Measurements from ENCODE around the gene GARS1. TPM values are rescaled to one million over a fixed set of nuclear protein-coding genes. Genes with fewer than 3 reads are reported as not detected.
"Not testable (repeated sequence)": the region's sequence is repeated elsewhere in the genome, so short reads cannot be mapped to it uniquely, and the experiment has no call there.

GARS1 gene
- total RNA-seq, result 102 and 140 TPM in 2 replicates
- 420 TPM for polyA plus RNA-seq (2012)

- DNase-seq (ENCODE audit: low read depth), result peak; percentile 93
These were observed at the start of gene GARS1 for GRCh38 chr7:30594540-30595435. TSS of gene GARS1 (plus strand) at chr7:30594878. CDS start at chr7:30594922, 44 bp downstream.

GRCh38 chr7:30545791-30546555, 48.7 kb upstream of the GARS1 start:
- DNase-seq (ENCODE audit: low read depth), result no peak

- DNase-seq (ENCODE audit: low read depth), result no peak
These were observed 48.1 kb upstream of the GARS1 start for GRCh38 chr7:30546596-30546995.

GRCh38 chr7:30548845-30549244, 45.8 kb upstream of the GARS1 start:
- peak; percentile 88 for DNase-seq (ENCODE audit: low read depth)

- peak; percentile 18 for DNase-seq (ENCODE audit: low read depth)
These were observed 44.7 kb upstream of the GARS1 start for GRCh38 chr7:30549931-30550493.

GRCh38 chr7:30552330-30552729, 42.3 kb upstream of the GARS1 start:
- no peak for DNase-seq (ENCODE audit: low read depth)

- DNase-seq (ENCODE audit: low read depth), result no peak
These were observed 41.5 kb upstream of the GARS1 start for GRCh38 chr7:30553141-30553540.

GRCh38 chr7:30553546-30553945, 41.1 kb upstream of the GARS1 start:
- no peak for DNase-seq (ENCODE audit: low read depth)

GRCh38 chr7:30555525-30555924, 39.2 kb upstream of the GARS1 start:
- no peak for DNase-seq (ENCODE audit: low read depth)

- no peak for DNase-seq (ENCODE audit: low read depth)
These were observed 37.8 kb upstream of the GARS1 start for GRCh38 chr7:30556840-30557239.

- DNase-seq (ENCODE audit: low read depth), result no peak
These were observed 37.4 kb upstream of the GARS1 start for GRCh38 chr7:30557245-30557644.

GRCh38 chr7:30559611-30560010, 35.1 kb upstream of the GARS1 start:
- DNase-seq (ENCODE audit: low read depth), result no peak

GRCh38 chr7:30561389-30561788, 33.3 kb upstream of the GARS1 start:
- no peak for DNase-seq (ENCODE audit: low read depth)

- no peak for DNase-seq (ENCODE audit: low read depth)
These were observed 32.2 kb upstream of the GARS1 start for GRCh38 chr7:30562498-30562897.

GRCh38 chr7:30562909-30563308, 31.8 kb upstream of the GARS1 start:
- no peak for DNase-seq (ENCODE audit: low read depth)

- no peak for DNase-seq (ENCODE audit: low read depth)
These were observed 31.2 kb upstream of the GARS1 start for GRCh38 chr7:30563326-30563942.

- DNase-seq (ENCODE audit: low read depth), result peak; percentile 94
These were observed 30.3 kb upstream of the GARS1 start for GRCh38 chr7:30564243-30564892.

- DNase-seq (ENCODE audit: low read depth), result no peak
These were observed 28.1 kb upstream of the GARS1 start for GRCh38 chr7:30566596-30566995.

GRCh38 chr7:30567081-30567480, 27.6 kb upstream of the GARS1 start:
- DNase-seq (ENCODE audit: low read depth), result no peak

GRCh38 chr7:30570238-30570637, 24.4 kb upstream of the GARS1 start:
- DNase-seq (ENCODE audit: low read depth), result not testable (repeated sequence)
